HPDE6-E6E7 (cell line): ENCODE data around the gene SNX9.
"Not testable (repeated sequence)": the region's sequence is repeated elsewhere in the genome, so short reads cannot be mapped to it uniquely, and the experiment has no call there.

ENCODE experiments used
- DNase-seq: peaks from one replicate; pipeline ENCODE4 v3.0.0; 2011; ENCODE audit warnings: missing footprints; ENCODE audit errors: extremely low spot score

SNX9 gene

DNA sequence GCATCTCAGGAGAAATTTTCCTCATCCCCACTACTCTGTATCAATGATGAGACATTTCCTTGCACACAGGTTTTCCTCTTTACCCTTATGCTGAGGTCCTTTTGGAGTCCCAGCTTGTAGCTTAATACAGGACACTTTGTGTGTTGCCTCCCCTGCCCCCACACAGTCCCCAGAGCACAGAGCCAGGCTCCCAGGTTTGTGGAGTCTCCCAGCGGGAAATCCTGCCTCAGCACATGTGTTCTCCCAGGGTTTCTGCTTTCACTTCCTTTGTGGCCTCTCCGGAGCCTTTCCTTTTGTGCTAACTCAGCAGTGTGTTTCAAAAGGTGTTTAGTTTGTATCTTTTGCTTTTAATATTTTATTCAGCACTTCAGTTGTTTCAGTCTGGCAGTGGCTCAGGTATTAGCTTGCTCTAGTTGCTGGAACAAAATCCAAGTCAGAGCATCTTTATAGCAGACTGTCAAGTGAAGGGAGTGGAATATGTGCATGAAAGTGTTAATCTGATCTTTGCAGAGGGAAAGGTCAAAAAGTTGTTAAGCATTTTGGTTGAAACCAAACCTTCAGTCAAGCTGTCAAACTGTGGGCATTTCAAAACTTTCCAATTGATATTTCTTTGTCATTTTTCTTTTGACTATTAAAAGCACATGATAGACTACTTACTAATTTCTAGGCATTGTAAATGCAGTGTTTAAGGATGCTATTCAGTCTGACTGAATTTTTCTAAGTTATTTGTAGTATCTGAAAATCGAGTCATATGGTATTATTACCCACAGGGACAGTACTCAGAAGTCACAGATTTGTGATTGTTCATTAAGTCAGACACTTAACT is 8.6 kb downstream of the SNX9 start:
- no peak for DNase-seq

DNA sequence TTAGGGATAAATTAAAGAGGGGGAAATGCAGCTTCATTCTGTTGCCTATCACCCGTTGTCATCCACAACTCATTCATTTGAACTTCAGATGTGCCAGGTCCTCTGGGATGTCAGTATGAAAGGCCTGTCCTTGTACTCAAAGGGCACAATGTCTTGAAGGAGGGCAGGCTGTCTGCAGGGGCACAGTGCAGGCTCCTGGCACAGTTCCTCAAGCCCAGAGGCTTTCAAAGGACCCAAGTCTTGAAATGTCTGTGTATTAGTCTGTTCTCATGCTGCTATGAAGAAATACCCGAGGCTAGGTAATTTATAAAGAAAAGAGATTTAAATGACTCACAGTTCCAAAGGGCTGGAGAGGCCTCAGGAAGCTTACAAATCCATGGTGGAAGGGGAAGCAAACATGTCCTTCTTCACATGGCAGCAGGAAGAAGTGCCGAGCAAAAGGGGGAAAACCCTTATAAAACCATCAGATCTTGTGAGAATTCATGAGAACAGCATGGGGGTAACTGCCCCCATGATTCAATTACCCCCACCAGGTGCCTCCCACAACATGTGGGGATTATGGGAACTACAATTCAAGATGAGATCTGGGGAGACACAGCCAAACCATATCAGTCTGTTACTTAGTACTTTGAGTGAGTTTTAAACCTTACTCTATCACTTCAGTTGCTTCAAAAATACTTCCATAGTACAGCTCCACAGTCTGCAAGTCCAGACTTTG is 9.4 kb downstream of the SNX9 start:
- DNase-seq: no peak

DNA sequence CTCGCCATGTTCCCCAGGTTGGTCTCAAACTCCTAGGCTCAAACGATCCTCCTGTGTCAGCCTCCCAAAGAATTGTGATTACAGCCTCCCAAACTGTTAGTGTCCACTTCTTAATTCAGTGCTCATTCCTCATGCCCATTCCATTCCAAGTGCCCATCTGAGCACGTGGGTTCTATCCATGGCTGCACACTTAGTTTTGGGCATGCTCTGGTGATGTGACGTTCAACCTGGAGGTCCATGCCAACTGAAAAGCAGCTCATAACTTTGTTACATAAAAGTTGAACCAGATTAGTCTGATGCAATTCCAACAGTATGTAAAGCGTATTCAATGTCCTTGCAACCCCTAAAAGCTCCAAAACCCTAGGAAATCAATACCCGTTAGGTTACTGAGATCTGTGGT is 11.5 kb downstream of the SNX9 start:
- no peak for DNase-seq

DNA sequence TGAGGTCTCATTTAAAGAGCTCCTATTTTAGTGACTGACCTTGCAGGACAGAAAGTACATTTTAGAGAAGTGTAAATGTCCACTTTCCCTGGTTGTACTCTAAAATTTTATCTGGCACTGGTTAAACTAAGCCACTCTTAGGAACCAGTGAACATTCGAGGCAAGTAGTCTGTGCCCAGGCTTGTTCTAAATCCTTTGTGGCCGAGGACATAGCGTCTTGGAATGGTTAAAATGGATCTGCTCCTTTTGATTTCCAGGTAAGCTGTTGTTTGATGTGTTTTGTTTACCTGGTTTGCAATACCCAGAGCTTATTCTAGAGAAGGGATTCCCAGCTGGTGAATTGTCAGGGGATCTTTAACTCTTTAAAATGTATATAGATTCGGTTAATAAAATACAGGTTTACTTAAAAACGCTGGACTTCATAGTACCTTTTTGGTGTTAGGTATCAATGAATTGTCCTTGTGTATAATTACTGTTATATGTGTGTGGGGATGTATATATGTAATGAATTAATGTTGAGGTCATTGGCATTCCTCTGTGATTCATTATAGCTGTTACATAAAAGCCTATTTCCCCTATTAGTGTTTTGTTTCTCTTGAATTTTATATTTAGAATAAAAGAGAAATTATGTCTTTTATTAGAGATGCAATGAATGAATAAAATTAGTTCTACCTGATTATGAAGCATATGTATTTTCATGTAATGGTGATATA is 15.8 kb downstream of the SNX9 start:
- DNase-seq: no peak

DNA sequence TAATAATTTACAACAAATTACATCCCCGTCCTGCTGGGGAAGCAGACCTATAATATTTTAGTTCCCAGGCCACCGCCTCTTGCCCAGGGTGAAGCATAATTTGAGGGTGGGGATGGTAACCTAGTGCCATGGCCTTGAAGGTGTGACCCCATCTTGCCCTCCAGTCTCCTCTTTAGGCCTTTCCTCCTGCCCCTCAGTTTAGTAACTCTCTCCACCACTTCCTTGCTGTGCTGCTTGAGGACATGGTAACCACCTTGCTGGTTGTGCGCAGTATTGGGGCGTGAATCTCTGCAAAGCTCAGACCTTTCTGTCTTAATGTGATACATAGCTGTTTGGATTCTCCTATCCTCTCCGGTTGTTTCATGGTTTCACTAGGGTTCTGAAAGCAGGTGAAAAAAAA is 16.6 kb downstream of the SNX9 start:
- no peak for DNase-seq

DNA sequence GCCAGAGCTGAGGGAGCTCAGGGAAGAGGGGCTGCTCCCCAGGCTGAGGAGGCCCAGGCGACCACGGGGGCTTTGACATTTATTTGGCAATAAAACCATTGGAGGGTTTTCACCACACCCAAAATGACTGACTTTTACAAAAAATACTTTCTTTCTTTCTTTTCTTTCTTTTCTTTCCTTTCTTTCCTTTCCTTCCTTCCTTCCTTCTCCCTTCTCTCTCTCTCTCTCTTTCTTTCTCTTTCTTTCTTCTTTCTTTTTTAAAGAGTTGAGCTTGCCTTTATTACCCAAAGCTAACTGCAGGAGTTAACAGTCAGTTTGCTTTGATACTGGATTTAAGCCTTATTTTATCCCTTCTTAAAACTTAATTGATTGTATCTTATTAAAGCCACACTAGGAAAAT is 17.2 kb downstream of the SNX9 start:
- DNase-seq: no peak

DNA sequence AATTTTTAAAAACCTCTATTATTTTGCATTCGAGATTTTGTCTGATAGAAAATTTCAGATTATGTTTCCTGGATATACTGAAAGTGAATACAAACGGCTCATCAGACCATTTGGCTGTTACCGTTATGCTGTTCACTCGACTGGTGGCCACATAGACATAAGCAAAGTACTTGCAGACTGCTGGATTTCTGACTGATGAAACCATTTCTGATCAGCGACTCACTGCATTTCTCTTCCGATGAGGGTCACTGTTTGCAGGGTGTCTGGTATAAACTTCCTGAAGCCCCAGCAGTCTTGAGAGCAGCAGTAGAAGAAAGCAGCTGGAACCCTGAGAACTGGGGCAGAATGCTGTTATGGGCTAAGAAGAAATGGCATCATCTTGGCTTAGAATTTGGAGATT is 17.7 kb downstream of the SNX9 start:
- DNase-seq: no peak

DNA sequence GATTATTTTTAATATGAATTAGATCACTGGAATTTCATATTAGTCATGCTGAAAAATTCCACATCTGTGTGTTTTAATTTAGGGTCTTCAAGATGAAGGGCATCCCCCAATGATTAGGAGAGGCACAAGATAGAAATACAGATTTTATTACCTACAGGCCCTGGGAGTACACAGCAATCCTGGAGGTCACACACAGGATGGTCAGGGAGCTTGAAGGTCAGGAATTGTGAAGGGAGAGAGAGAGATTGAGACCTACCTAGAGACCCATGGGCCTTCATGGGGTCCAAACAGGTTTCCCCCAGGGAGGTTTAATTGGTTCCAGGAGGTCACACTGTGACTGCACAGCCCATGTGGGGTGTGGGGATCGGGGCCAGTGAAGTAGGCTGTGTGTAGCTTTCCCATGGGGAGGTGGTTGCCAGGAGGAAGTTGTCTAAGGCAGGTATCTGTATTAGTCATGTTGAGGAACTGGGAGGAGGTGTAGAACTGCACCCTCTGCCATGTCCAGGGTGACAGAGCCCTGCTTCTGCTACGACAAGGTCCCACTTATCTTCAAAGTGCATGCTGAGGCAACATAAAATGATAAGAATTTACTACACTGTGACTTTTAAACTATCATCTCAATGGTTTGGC is 18.3 kb downstream of the SNX9 start:
- peak; percentile 80 for DNase-seq

DNA sequence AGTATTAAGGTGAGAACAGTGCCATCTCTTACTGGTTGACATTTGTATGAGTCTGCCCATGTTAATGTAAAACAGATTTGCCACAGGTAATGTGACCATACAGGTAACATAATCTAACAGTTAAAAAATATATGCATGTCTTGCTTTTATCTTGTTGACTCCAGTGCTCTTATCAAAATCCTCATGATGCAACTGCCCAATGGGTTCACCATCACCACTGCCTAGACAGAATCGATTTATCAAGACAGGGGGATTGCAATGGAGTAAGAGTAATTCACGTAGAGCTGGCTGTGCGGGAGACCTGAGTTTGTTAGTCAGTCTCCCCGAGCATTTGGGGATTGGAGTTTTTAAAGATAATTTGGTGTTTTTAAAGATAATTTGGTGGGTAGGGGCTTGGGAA is 19.2 kb downstream of the SNX9 start:
- no peak for DNase-seq

DNA sequence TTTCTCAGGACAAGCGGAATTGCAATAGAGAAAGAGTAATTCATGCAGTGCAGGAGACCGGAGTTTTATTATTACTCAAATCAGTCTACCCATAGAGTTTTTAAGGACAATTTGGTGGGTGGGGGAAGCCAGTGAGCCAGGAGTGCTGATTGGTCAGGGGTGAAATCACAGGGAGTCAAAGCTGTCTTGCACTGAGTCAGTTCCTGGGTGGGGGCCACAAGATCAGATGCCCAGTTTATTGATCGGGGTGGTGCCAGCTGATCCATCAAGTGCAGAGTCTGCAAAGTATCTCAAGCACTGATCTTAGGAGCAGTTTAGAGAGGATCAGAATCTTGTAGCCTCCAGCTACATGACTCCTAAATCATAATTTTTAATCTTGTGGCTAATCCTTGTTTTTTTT is 21.1 kb downstream of the SNX9 start:
- DNase-seq: not testable (repeated sequence)

DNA sequence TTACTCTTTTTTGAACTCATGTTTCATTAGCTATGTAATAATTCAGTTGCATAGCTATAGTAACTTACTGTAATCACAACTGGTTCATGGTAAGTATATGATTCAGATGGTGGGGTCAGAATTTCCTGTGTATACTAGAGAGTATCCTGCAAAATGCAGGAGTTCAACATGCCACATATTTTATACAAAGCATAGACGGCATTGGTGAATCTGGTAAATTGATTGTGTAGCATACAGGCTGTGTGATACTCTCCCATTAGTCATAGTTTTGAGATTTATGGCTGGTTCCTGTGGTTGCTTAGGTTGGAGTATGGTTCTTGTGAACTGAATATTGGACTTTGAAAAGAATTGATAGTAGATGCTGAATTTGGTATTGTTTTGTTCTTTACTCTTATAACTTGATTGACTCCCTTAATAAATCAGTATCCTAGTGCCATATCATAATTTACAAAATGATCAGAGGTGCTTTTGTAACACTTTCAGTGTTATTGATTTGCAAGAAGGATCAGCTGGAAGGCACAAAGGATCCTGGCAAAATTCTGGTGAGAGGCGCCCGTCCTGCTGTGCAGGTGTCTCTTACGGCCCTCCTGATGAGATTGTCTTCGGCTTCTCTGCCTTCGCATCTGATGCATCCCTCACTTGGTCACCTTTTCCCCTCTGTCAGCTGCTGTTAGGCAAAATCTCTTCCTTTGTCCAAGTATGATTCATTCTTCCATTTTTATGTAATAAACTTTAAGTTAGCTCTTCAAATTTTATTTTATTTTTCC is 22.6 kb downstream of the SNX9 start:
- no peak for DNase-seq

DNA sequence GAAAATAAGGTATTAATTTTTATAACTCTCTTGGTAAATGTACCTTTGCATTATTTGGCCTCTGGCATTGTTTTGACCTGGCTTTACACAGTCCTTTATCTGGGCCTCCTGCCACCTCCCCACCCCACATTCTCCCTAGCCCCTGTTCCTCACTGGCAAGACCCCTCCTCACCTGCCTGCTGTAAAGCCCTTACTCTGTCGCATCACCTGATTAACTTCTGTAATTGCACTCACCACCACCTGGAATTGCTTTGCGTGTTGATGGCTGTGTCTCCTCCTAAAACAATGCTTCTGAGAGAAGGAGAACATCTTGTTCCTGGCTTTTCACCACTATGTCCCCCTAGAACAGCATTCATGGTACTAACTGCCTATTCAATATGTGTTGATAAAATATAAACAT is 24.8 kb downstream of the SNX9 start:
- DNase-seq: no peak

DNA sequence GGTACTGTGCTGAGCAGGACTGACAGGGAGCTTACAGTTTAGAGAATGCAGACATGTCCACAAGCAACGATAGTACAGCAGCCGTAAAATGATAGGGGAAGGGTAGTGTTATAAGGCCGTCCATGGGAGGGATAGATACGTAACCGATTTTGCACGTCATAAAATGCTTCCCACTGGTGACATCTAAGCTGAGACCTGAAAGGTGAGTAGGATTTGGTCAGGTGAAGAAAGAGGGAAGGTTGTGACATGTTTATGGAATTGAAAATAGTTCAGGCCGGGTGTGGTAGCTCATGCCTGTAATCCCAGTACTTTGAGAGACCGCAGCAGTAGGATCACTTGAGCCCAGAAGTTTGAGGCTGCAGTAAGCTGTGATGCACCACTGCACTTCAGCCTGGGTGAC is 25.6 kb downstream of the SNX9 start:
- no peak for DNase-seq

DNA sequence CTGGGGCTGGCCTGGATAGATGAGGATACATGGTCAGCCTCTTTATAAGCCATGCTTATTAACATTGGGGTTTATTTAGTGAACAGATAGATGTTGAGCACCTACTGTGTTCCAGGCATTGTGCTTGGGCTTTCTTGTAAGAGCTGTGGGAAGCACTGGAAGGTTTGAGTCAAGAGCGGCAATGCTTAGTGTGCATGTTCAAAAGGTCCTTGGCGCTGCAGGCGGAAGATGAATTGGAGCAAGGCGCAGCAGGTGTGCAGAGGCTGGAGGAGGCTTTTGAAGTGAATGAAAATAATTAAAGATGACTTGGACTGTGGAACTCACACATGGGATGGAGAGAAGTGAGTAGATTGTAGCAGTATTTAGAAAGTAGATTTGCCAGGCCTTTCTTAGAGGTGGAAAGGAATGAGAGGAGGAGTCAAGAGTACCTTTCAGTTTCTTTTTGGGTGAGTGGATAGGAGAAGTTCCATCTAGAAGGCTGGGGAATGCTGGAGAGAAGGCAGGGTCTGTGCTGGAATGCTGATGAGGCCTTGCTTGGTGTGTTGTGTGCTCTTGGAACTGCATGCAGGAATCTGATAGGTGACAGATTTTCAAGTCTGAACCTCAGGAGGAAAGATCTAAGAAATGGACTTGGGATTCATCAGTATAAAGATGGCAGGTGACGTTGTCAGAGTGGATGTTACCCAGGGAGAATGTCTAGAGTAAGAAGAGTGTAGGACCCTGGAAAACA is 26.4 kb downstream of the SNX9 start:
- DNase-seq: no peak

DNA sequence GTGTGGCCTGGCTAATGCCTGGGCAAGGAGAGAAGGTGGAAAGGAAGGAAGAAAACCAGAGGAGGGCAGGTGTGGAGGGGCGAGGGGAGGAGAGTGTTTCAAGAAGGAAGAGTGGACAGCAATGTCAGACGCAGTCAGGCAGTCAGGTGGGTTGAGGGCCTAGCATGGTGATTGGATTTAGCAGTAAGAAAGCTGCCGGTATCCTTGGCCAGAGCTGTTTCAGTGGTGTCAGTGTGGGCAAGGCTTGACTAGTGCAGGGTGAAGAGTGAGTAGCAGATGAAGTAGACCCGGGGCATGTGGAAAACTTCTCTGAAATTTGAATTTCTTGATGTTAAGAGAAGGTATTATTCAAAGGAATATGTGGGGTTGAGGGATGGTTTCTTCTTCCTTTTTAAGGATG is 27.0 kb downstream of the SNX9 start:
- no peak for DNase-seq

DNA sequence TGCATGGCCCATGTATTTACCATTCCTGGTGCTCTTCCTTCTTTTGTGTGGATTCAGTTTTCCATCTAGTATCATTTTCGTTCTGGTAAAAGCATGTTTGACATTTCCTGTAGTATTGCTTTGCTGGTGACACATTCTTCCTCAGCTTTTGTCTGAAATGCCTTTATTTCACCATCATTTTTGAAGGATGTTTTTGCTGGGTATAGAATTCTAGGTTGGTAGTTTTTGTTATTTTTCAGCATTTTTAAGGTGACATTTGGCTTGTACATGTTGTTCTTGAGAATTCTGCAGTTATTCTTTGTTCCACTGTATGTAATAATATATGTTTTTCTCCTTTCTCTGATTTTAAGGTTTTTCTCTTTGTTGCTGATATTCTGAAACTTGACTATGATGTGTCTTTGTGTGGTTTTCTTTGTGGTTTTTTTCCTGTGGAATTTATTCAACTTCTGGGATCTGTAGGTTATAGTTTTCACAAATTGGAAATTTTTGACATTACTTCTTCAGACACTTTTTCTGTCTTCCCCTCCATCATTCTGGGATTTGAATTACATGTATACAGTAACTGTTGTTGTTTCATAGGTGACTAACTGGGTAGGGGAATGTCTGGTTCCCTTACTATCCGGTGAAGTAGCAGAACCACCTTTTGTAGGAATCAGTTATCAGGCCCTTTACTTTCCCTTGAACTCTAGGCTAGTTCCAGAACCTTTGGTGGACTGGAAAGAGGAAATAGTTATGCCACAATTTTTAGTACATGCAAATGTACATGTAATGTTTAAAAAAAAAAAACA is 30.2 kb downstream of the SNX9 start:
- DNase-seq: no peak

DNA sequence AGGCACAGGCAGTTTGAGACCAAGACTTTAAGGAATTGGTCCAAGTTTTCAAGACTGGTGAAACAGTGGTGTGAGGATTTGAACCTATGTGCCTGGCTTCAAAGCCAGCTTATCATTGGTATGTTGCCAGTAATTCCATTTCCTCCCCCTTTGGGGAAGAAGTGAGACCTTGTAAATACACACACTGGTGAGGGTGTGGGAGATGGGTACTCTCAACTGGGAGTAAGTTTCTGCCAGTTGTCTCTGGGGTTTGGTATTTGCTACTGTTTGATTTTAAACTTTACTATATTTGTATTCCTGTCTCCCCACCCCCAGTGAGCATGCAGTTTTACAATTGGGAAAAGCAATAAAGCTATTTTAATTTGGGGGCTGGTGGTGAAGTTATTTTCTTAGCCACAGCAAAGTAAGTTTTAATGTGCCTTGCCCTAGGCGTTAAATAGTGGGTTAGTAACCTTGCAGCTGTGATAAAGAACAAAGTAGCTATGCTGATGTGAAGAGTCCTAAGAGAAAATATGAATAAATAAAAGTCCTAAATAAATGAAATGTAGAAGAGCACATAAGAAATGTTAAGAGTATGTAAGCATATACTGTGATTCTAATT is 31.0 kb downstream of the SNX9 start:
- DNase-seq: no peak

DNA sequence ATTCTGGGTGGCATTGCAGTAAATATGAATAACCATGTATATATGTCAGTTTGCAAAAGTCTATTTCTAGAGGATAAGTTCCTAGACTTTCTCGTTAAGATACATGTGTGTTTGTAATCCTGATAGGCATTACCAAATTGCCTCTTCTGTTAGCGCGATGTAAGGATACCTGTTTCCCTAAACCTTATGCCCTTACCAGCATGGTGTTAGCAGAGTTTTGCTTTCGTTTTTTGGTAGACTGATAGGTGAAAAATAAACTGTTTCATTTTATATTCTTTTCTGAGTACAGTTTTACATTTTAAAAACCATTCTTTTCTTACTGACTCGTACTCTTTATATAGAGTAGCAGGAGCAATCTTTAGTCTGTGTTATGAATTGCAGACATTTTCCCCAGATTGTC is 32.3 kb downstream of the SNX9 start:
- no peak for DNase-seq

DNA sequence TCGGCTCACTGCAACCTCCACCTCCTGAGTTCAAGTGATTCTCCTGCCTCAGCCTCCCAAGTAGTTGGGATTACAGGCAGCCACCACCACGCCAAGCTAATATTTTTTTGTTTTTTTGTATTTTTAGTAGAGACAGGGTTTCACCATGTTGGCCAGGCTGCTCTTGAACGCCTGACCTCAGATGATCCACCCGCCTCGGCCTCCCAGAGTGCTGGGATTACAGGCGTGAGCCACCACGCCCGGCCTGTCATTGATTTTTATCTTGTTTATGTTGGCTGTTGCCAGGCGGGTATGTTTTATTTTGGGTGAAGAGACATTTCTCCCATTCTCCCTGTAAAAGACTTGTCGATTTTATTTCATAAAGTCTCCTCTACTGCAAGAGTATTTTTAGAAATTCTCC is 32.8 kb downstream of the SNX9 start:
- DNase-seq: not testable (repeated sequence)

DNA sequence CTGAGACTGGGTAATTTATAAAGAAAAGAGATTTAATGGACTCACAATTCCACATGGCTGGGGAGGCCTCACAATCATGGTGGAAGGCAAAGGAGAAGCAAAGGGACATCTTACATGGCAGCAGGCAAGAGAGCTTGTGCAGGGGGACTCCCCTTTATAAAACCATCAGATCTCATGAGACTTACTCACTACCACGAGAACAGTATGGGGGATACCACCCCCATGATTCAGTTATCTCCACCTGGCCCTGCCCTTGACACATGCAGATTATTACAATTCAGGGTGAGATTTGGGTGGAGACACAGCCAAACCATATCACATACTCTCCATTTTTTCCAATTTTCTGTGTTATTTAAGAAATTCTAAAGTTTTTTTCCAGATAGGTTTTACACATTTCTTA is 35.6 kb downstream of the SNX9 start:
- DNase-seq: not testable (repeated sequence)
